ENCODE results near the gene NPHS1.

Gene NPHS1

DNA sequence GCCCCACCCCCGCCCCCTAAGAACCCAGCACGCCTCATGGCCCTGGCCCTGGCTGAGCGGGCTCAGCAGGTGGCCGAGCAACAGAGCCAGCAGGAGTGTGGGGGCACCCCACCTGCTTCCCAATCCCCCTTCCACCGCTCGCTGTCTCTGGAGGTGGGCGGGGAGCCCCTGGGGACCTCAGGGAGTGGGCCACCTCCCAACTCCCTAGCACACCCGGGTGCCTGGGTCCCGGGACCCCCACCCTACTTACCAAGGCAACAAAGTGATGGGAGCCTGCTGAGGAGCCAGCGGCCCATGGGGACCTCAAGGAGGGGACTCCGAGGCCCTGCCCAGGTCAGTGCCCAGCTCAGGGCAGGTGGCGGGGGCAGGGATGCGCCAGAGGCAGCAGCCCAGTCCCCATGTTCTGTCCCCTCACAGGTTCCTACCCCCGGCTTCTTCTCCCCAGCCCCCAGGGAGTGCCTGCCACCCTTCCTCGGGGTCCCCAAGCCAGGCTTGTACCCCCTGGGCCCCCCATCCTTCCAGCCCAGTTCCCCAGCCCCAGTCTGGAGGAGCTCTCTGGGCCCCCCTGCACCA lies 65.0 kb downstream of the NPHS1 start:
- Mint-ChIP-seq H3K4me1 (no peaks in the 10 kb centered on the region), H3K4me3 (no peak overlapping the region), H3K36me3 (peaks cover 6% of the 10 kb centered on the region), H3K27me3 (no peaks in the 10 kb centered on the region), H3K9me3 (no peaks in the 10 kb centered on the region), H3K27ac (no peak overlapping the region)
- DNase-seq (ENCODE audit: low spot score in 2 of 2) = no peak
- ATAC-seq (ENCODE audit: low read depth) = no peak

DNA sequence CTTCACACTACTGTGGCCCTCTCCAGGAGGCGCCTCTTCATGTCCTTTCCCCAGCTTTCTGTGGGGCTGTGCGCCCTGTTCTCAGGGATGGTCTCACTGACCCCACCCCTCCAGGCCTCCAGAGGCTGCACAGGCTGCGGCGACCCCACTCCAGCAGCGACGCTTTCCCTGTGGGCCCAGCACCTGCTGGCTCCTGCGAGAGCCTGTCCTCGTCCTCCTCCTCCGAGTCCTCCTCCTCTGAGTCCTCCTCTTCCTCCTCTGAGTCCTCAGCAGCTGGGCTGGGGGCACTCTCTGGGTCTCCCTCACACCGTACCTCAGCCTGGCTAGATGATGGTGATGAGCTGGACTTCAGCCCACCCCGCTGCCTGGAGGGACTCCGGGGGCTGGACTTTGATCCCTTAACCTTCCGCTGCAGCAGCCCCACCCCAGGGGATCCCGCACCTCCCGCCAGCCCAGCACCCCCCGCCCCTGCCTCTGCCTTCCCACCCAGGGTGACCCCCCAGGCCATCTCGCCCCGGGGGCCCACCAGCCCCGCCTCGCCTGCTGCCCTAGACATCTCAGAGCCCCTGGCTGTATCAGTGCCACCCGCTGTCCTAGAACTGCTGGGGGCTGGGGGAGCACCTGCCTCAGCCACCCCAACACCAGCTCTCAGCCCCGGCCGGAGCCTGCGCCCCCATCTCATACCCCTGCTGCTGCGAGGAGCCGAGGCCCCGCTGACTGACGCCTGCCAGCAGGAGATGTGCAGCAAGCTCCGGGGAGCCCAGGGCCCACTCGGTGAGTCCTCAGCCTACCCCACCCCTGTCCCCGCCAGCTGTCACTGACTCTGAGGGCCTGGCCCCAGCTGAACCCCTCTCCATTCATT lies 65.8 kb downstream of the NPHS1 start:
- Mint-ChIP-seq H3K27ac (no peak overlapping the region), H3K4me1 (no peaks in the 10 kb centered on the region), H3K27me3 (no peaks in the 10 kb centered on the region), H3K4me3 (no peak overlapping the region), H3K36me3 (peaks cover 6% of the 10 kb centered on the region), H3K9me3 (no peaks in the 10 kb centered on the region)
- ATAC-seq (ENCODE audit: low read depth) (no peak), DNase-seq (ENCODE audit: low spot score in 2 of 2) (no peak)

DNA sequence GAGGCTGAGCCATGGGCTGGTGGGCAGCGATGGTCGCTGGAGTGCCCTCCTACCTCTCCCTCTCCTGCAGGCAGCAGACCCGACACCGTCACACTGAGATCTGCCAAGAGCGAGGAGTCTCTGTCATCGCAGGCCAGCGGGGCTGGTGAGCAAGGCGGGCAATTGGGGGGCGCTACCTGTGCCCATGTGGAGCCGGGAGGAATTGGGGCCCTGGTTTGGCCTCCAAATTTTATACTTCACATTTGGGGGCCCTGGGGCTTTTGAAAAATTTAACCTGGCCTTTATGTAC lies 67.0 kb downstream of the NPHS1 start:
- H3K4me1 Mint-ChIP-seq = no peaks in the 10 kb centered on the region
- no peak overlapping the region for H3K27ac Mint-ChIP-seq
- ATAC-seq (ENCODE audit: low read depth) (no peak), DNase-seq (ENCODE audit: low spot score in 2 of 2) (no peak)
- no peaks in the 10 kb centered on the region for H3K27me3 Mint-ChIP-seq
- peaks cover 7% of the 10 kb centered on the region for H3K36me3 Mint-ChIP-seq
- H3K4me3 Mint-ChIP-seq = no peak overlapping the region
- H3K9me3 Mint-ChIP-seq = no peaks in the 10 kb centered on the region

DNA sequence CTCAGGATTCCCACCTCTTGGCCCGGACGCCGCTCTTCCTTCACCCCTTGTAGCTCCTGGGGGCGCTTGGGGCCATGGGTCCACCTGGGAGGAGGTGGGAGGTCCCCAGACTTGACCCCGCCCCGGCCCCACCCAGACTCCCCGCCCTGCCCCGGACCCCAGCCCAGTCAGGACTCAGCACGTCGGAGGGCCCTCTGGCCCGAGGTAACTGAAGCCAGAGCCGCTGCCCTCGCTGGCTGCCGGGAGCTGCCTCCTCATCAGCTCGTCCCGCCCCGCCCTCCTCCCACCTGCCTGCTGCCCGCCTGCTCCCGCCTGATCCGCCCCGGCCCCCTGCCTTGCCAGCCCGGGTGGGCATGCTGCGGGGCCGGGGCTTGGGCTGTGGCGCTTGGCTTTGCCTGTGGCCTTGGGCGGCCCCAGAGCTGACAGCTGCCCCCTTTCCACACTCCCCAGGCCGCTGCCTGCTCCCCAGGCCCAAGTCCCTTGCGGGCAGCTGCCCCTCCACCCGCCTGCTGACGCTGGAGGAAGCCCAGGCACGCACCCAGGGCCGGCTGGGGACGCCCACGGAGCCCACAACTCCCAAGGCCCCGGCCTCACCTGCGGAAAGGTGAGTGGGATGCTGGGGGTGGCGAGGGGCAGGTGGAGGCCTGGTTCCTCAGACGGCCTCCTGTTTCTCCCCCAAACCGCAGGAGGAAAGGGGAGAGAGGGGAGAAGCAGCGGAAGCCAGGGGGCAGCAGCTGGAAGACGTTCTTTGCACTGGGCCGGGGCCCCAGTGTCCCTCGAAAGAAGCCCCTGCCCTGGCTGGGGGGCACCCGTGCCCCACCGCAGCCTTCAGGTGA lies 67.6 kb downstream of the NPHS1 start:
- Mint-ChIP-seq H3K4me1 (no peaks in the 10 kb centered on the region), H3K36me3 (peaks cover 8% of the 10 kb centered on the region), H3K27ac (no peak overlapping the region), H3K9me3 (no peaks in the 10 kb centered on the region), H3K4me3 (no peak overlapping the region), H3K27me3 (no peaks in the 10 kb centered on the region)
- no peak for ATAC-seq (ENCODE audit: low read depth)
- DNase-seq (ENCODE audit: low spot score in 2 of 2) = no peak

DNA sequence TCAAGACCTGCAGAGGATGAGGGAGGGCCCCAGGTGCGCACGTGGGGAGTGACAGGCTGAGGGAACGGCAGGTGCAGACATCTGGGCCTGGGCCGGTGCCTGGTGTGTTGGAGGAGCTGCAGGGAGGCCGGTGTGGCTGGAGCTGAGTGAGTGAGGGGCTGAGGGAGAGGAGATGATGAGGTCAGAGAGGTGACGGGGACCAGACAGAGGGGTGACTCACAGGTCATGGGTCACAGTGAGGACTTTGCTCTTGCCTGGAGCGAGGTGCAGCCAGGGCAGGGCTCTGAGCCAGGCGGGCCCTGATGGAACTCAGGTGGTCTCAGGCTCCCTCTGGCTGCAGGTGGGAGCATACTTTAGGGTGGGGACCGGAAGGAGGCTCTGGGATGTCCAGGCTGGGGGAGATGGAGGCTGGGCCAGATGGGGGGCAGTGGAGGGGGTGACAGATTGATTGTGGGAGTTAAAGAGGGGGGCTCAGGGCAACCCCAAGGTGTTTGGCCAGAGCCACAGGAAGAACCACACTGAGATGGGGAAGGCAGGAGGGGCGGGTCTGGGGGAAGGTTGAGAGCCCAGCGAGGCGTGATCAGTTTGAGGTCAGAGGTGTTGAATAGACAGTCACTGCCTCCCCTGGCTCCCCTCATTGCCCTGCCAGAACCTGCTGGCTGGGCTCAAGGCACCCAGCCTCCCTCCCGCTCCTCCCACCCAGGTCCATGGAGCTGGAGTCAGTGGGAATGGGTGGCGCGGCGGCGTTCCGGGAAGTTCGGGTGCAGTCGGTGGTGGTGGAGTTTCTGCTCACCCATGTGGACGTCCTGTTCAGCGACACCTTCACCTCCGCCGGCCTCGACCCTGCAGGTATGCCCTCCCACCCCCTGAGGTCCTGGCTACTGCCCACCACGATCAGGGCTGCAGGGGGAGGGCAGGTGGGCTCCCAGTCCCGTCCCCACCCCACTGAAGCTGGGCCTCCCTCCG lies 68.6 kb downstream of the NPHS1 start:
- peaks cover 9% of the 10 kb centered on the region for H3K36me3 Mint-ChIP-seq
- H3K9me3 Mint-ChIP-seq = no peaks in the 10 kb centered on the region
- ATAC-seq (ENCODE audit: low read depth) (no peak), DNase-seq (ENCODE audit: low spot score in 2 of 2) (no peak)
- no peaks in the 10 kb centered on the region for H3K4me1 Mint-ChIP-seq
- H3K27me3 Mint-ChIP-seq = no peaks in the 10 kb centered on the region
- no peak overlapping the region for H3K4me3 Mint-ChIP-seq
- H3K27ac Mint-ChIP-seq = no peak overlapping the region

DNA sequence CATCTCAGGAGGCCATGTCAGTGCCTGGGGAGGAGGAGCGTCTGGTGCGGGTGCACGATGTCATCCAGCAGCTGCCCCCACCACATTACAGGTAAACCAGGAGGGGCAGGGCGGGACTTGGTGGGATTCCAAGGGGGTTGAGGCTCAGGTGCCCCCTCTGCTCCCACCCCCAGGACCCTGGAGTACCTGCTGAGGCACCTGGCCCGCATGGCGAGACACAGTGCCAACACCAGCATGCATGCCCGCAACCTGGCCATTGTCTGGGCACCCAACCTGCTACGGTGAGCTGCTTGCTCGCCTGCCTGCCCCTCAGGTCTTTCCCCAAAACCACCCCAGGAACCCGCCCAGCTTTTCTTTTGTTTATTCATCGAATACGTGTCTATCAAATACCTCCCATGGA lies 69.7 kb downstream of the NPHS1 start:
- H3K27me3 Mint-ChIP-seq = no peaks in the 10 kb centered on the region
- no peaks in the 10 kb centered on the region for H3K9me3 Mint-ChIP-seq
- H3K4me1 Mint-ChIP-seq = no peaks in the 10 kb centered on the region
- ATAC-seq (ENCODE audit: low read depth) = no peak
- H3K36me3 Mint-ChIP-seq = peaks cover 9% of the 10 kb centered on the region
- DNase-seq (ENCODE audit: low spot score in 2 of 2) = no peak
- no peak overlapping the region for H3K27ac Mint-ChIP-seq
- H3K4me3 Mint-ChIP-seq = no peak overlapping the region

DNA sequence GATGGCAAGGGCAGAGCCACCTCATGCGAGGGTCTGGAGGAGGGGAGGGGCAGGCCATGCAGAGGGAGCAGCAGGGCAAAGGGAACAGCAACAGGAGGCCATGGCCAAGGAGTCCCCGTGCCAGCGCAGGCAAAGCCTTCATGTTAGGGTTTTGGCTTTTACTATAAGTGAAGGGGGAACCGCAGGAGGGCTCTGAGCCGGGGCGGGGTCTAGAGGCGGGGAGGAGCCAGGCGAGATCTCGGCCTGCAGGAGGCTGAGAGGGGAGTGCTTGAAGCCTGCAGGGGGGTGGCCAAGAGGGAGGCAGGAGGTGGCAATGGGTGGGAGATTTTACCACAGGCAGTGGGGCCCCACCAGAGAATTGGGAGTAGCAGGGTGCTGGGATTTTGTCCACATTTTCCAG lies 70.7 kb downstream of the NPHS1 start:
- ATAC-seq (ENCODE audit: low read depth) (no peak), DNase-seq (ENCODE audit: low spot score in 2 of 2) (no peak)
- peaks cover 9% of the 10 kb centered on the region for H3K36me3 Mint-ChIP-seq
- H3K27ac Mint-ChIP-seq = no peak overlapping the region
- peaks cover 1% of the 10 kb centered on the region for H3K4me1 Mint-ChIP-seq
- no peaks in the 10 kb centered on the region for H3K27me3 Mint-ChIP-seq
- no peaks in the 10 kb centered on the region for H3K9me3 Mint-ChIP-seq
- H3K4me3 Mint-ChIP-seq = no peak overlapping the region

DNA sequence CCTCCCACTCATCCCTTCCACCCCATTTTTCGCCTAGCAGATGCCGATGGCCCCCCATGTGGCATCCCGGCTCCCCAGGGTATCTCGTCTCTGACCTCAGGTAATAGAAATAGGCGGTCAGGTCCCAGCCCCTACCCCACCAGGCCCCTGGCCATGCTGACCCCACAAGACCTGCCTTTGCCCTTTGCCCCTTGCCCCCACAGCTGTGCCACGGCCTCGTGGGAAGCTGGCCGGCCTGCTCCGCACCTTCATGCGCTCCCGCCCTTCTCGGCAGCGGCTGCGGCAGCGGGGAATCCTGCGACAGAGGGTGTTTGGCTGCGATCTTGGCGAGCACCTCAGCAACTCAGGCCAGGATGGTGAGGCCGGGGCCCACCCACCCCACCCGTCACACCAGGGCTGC lies 71.6 kb downstream of the NPHS1 start:
- DNase-seq (ENCODE audit: low spot score in 2 of 2) (no peak), ATAC-seq (ENCODE audit: low read depth) (no peak)
- no peaks in the 10 kb centered on the region for H3K27me3 Mint-ChIP-seq
- peaks cover 9% of the 10 kb centered on the region for H3K36me3 Mint-ChIP-seq
- H3K4me1 Mint-ChIP-seq = peaks cover 7% of the 10 kb centered on the region
- no peaks in the 10 kb centered on the region for H3K9me3 Mint-ChIP-seq
- H3K4me3 Mint-ChIP-seq = no peak overlapping the region
- no peak overlapping the region for H3K27ac Mint-ChIP-seq

DNA sequence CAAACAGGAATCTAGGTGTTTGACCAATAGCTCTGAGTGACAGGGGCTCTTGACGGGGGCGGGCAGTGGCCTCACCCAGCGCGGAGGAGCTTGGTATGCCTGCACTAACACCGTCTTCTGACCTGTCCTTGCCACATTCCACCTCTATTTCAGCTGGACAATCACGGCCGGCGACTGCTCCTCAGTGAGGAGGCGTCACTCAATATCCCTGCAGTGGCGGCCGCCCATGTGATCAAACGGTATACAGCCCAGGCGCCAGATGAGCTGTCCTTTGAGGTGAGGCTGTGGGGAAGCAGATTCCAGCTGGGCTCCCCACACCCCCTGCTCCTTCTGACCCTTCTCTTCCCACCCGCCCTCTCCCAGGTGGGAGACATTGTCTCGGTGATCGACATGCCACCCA lies 72.2 kb downstream of the NPHS1 start:
- Mint-ChIP-seq H3K27me3 (no peaks in the 10 kb centered on the region), H3K4me1 (peaks cover 7% of the 10 kb centered on the region), H3K27ac (no peak overlapping the region), H3K36me3 (peaks cover 9% of the 10 kb centered on the region), H3K4me3 (no peak overlapping the region), H3K9me3 (no peaks in the 10 kb centered on the region)
- no peak for ATAC-seq (ENCODE audit: low read depth)
- DNase-seq (ENCODE audit: low spot score in 2 of 2) = no peak

DNA sequence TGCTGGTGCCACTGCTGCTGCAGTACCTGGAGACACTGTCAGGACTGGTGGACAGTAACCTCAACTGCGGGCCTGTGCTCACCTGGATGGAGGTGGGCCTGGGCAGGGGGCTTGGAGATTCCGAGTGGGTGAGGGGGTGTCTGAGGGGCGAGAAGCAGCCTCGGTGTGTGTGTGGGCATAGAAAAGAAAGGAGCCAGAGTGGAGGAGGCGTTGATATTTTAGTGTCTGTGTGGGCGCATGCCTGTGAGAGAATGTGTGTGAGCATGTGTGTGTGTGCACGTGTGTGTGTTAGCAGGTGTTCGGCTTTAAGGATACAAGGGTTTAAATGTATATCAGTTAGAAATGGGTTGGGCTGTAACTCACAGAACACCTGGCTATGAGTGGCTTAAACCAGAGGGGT lies 73.3 kb downstream of the NPHS1 start:
- no peaks in the 10 kb centered on the region for H3K27me3 Mint-ChIP-seq
- H3K9me3 Mint-ChIP-seq = no peaks in the 10 kb centered on the region

DNA sequence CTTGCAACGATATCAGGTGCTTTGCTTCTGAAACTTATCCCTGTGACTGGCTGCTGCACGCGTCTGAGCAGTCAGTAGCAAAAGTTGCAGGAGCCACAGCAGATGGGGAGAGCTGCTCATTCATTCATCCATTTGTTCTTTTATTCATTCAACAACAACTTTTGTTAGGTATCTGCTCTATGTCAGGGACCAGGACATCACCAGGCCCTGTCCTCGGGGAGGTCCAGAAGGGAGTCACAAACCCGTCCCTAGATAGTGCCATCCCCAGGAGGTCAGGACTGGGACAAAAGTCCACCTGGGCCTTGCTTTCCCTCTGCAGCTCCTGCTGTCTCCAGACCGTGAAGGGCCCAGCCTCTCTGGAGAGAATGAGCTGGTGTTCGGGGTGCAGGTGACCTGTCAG lies 74.3 kb downstream of the NPHS1 start:
- H3K9me3 Mint-ChIP-seq = no peaks in the 10 kb centered on the region
- DNase-seq (ENCODE audit: low spot score in 2 of 2) = no peak
- H3K27ac Mint-ChIP-seq = no peak overlapping the region
- ATAC-seq (ENCODE audit: low read depth) = no peak
- peaks cover 6% of the 10 kb centered on the region for H3K36me3 Mint-ChIP-seq
- H3K27me3 Mint-ChIP-seq = no peaks in the 10 kb centered on the region
- peaks cover 11% of the 10 kb centered on the region for H3K4me1 Mint-ChIP-seq
- no peak overlapping the region for H3K4me3 Mint-ChIP-seq

More for the DNA sequence above, 73.3 kb downstream of the NPHS1 start:
- Mint-ChIP-seq H3K4me3 (no peak overlapping the region), H3K36me3 (peaks cover 9% of the 10 kb centered on the region), H3K4me1 (peaks cover 11% of the 10 kb centered on the region), H3K27ac (no peak overlapping the region)
- ATAC-seq (ENCODE audit: low read depth) = no peak
- DNase-seq (ENCODE audit: low spot score in 2 of 2) = no peak

DNA sequence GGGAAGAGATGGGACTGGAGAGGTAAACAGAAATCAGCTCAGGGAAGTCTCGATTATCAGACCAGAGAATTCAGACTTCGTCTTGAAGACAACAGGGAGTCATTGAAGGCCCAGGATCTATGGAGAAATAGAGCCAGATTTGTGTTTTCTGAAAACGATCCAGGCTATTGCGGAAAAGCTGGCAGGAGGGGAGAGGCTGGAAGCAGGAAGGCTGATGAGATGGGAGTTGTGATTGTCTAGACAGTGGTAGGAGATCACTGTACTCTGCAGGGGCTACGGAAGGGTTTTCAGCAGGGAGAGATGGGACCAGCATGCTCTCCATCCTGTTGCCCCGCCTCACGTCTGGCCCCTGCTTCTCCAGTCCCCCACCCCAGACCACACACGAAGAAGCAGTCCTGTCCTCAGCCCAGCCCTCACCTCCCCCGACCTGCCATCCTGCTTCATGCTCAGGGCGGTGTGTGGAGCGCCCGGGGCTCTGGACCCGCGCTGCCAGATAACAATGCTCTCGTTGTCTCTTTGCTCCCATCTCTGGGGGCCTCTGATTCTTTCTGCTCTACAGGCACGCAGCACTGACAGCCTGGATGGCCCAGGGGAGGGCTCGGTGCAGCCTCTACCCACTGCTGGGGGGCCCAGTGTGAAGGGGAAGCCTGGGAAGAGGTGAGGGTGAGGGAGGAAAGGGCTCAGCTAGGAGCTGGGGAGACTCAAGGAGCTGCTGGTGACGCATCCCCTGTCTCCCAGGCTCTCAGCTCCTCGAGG lies 75.0 kb downstream of the NPHS1 start:
- Mint-ChIP-seq H3K4me1 (peaks cover 11% of the 10 kb centered on the region), H3K4me3 (no peak overlapping the region), H3K27ac (no peak overlapping the region), H3K9me3 (no peaks in the 10 kb centered on the region), H3K36me3 (peaks cover 3% of the 10 kb centered on the region), H3K27me3 (no peaks in the 10 kb centered on the region)
- no peak for ATAC-seq (ENCODE audit: low read depth)
- no peak for DNase-seq (ENCODE audit: low spot score in 2 of 2)

DNA sequence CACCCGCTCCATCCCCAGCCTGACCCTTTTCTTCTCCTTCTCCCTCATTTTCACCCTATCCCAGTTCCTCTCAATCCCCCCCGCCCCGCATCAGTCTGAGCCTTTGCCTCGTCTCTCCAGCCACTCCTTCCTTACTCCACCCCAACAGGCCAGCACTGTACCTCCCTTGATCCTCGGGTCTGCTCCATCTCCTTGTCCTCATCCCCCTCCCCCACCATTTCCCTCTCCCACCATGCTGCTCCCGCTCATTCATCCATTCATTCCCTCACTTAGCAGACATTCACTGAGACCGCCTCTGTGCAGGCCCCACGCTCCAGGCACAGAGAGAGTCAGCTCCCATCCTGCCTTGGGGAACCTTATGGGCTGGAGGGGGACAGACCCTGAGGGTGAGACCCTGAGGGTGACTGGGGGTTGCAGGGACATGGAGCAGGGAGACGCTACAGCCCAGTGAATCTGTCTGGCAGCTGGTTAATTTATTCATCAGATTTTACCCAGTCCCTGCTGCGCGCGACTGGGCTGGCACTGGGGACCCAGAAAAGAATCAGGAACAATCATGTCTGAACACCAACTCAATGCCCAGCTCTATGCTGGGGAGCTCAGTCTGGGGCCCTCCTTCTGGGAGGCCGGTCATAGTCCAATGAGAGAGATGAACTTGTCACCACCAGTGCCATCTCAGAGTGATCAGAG lies 76.1 kb downstream of the NPHS1 start:
- Mint-ChIP-seq H3K27ac (peak overlapping the region; percentile 83), H3K9me3 (no peaks in the 10 kb centered on the region), H3K4me1 (peaks cover 11% of the 10 kb centered on the region), H3K27me3 (no peaks in the 10 kb centered on the region), H3K4me3 (peak overlapping the region; percentile 93), H3K36me3 (peaks cover 2% of the 10 kb centered on the region)
- DNase-seq (ENCODE audit: low spot score in 2 of 2) (no peak), ATAC-seq (ENCODE audit: low read depth) (no peak)
